ENCODE measurements around the gene NDUFAF5. TPM values are rescaled to one million over a fixed set of nuclear protein-coding genes. Genes with fewer than 3 reads are reported as not detected.

NDUFAF5 gene
- total and polyA plus RNA-seq, 2 donors (not counting 3 experiments of a cell fraction or from before 2014, with no cell fraction given): 9.8 to 26.4 TPM

DNA sequence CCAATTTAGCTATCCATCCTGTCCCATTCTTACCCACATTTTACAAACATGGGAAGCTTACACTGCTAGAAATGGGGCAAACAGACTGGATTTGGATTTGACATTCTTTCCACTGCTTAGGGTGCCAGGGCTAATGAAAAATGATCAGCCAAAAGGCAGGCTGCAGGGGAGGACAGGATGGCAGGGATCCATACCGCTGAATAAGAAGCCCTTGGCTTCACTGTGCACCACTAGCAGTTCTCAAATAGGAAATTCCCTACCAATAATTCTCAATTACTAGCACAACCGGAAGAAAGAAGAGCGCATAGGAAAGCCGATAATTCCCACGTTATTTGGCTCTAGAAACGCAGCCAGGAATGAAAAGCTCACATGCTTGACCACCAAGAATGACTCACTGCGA, 73.1 kb downstream of the NDUFAF5 start:
- H3K79me2 ChIP-seq (ENCODE audit: control insufficient read depth, insufficient read depth, low read length): no peaks in the 10 kb centered on the region
- no peaks in the 10 kb centered on the region for H4K20me1 ChIP-seq (replicated peaks; ENCODE audit: control insufficient read depth, extremely low read depth, insufficient read depth, low read length)
- TF ChIP-seq JUN (IDR thresholded peaks at IDR 0.05; ENCODE audit: borderline replicate concordance, insufficient read depth, insufficient read length, low read depth): no peak
- TF ChIP-seq FOS (IDR thresholded peaks at IDR 0.05; ENCODE audit: borderline replicate concordance, insufficient read depth, low read length): no peak
- no peak for TF ChIP-seq MYC (IDR thresholded peaks at IDR 0.05; ENCODE audit: low read depth, low read length)
- TF ChIP-seq, protein P1, sequence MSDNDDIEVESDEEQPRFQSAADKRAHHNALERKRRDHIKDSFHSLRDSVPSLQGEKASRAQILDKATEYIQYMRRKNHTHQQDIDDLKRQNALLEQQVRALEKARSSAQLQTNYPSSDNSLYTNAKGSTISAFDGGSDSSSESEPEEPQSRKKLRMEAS (IDR thresholded peaks at IDR 0.05; ENCODE audit: insufficient read depth, insufficient read length): no peak
- no peak for TF ChIP-seq POLR2AphosphoS5 (IDR thresholded peaks at IDR 0.05; ENCODE audit: insufficient read depth, low read depth, low read length)
- no peak for TF ChIP-seq EZH2 (IDR thresholded peaks at IDR 0.05; ENCODE audit: borderline replicate concordance, low read depth, low read length, severe bottlenecking)
- TF ChIP-seq, protein P2, sequence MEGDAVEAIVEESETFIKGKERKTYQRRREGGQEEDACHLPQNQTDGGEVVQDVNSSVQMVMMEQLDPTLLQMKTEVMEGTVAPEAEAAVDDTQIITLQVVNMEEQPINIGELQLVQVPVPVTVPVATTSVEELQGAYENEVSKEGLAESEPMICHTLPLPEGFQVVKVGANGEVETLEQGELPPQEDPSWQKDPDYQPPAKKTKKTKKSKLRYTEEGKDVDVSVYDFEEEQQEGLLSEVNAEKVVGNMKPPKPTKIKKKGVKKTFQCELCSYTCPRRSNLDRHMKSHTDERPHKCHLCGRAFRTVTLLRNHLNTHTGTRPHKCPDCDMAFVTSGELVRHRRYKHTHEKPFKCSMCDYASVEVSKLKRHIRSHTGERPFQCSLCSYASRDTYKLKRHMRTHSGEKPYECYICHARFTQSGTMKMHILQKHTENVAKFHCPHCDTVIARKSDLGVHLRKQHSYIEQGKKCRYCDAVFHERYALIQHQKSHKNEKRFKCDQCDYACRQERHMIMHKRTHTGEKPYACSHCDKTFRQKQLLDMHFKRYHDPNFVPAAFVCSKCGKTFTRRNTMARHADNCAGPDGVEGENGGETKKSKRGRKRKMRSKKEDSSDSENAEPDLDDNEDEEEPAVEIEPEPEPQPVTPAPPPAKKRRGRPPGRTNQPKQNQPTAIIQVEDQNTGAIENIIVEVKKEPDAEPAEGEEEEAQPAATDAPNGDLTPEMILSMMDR (IDR thresholded peaks at IDR 0.05; ENCODE audit: extremely low read depth in 1 of 2, insufficient read depth in 1 of 2, low read depth in 1 of 2, low read length in 2 of 2): no peak
- intact Hi-C loops (cut with micrococcal nuclease) (no loop called here), dilution Hi-C loops (cut with MboI; ENCODE audit: extremely low pct_ligation_motif_present, low sequenced_read_pairs) (no loop called here)
- no peaks in the 10 kb centered on the region for H3K36me3 ChIP-seq (ENCODE audit: control insufficient read depth in 2 of 2, extremely low read depth in 1 of 2, insufficient read depth in 2 of 2, low read length in 2 of 2)
- FAIRE-seq: no peak
- POLR2A ChIA-PET: no interaction called here
- H3K9me1 ChIP-seq (replicated peaks; ENCODE audit: control insufficient read depth, extremely low read depth, insufficient read depth, low read length): no peaks in the 10 kb centered on the region
- no TSS peak for BruUV-seq (replicated peaks)
- CTCF ChIA-PET: interaction anchor here (0.6 kb wide), 1 partner anchor 12 kb away, joined by 3 read pairs; no protein-coding TSS in a partner anchor
- H3K27me3 ChIP-seq (ENCODE audit: control insufficient read depth in 2 of 2, insufficient read depth in 2 of 2, low read length in 2 of 2): no peaks in the 10 kb centered on the region
- H3K9me3 ChIP-seq (replicated peaks; ENCODE audit: control insufficient read depth, insufficient read depth, low read length): no peaks in the 10 kb centered on the region
- no peaks in the 10 kb centered on the region for H3K4me1 ChIP-seq (ENCODE audit: control insufficient read depth, extremely low read depth, insufficient read depth, low read length)
- H3K9ac ChIP-seq (replicated peaks; ENCODE audit: extremely low read depth, insufficient read depth, low read length): no peak overlapping the region
- no peak overlapping the region for H3K4me3 ChIP-seq (replicated peaks in 1 of 3; ENCODE audit: insufficient read depth in 1 of 3, low read depth in 1 of 3, low read length in 3 of 3)
- no peak overlapping the region for H2AFZ ChIP-seq (ENCODE audit: low read depth, low read length)
- DNase-seq (ENCODE audit: low read depth, low spot score): no peak
- H3K4me2 ChIP-seq (ENCODE audit: insufficient read depth, low read length): no peak overlapping the region
- H3K27ac ChIP-seq (ENCODE audit: insufficient read depth, low read depth, low read length): no peak overlapping the region
